T-helper 2 cell (primary cell): ENCODE results near the gene PRKAG2.

Experiments used
- DNase-seq, 5 experiments: peaks; one replicate each; pipeline versions ENCODE4 v3.0.0 to v3.0.0-alpha.2; 2012 to 2022

PRKAG2 gene

DNA sequence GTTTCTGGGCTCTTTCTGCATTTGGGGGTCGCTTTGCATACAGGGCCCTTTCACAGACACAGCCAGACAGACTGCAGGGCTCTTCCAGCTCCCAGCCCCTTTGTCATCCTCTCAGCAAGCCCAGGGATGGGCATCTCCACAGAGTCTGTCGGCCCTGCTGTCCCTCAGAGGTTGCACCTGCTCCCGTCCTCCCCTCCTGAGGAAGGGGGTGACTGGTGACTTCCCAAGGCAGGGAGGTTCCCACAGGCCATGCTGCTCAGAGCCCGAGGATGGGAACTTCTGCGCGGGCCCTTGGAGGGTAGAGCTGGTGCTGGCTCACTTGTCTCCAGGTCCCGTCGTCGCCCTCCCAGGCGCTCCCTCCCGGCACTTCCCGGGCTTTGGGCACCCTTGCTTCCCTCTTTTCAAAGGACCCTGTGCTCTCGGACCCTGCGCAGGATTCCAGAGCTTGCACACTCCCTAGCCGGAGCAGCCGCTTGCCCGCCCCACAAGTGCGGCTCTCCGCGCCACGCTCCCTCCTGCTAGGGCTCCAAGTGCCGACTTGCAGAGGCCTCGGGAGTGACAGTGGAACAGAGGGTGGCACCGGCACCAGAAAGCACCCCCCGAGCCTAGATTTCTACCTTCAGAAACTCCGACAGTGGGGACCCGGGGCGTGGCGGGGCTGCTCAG, 152.5 kb downstream of the PRKAG2 start:
- no peak for DNase-seq

DNA sequence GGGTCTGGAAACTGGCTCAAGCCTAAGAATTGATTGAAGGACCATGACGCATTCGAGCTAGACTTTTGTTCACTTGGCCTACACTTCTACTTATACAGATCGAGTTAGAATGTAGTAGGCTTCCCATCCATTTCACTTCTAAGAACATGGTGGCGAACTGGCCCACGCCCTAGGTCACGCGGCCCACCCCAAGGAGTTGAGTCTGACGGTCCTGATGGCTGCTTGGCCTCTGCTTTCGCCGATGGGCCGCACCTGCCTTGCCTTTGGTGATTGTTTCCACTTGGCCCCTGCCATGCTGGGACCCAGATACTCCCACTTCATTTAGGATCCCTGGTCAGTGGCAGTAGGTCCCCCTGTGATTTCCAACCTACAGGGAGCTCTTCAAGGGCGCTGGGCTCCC, 153.6 kb downstream of the PRKAG2 start:
- no peak for DNase-seq

DNA sequence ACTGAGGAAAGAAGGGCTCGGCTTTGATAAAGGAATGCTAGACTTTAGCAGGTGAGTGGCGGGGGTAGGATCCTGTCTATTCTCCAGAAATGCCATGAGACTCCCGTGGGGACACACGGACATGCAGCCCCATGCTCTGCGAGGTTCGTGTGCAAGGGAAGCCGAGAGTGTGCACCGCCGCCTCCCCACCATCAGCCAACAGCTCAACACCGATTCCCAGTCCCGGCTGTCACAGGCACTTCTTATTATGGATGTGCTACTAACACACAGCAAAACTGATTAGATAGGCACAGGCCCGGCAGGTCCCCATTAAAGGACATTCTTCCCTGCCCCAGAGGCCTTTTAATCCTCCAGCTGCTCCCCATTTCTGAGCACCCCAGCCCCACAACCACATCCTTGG, 154.4 kb downstream of the PRKAG2 start:
- DNase-seq = no peak

DNA sequence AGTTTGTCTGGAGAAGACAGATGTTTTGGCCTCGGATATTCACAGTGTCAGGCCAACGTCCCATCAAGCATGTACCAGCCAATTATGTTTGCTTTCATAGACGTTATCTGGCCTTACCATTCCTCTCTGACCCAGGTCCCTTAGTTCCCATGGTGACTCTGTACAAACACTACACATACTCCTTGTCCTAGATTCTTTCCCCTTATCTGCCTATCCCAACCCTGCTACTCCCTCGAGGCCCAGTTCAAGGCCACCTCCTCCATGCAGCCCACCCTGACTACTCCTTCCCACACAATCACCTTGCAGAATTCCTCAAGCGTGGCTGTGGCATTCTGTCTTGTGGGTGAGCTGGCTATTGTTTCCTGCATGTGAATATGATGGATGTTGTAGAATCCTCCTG, 155.2 kb downstream of the PRKAG2 start:
- no peak for DNase-seq

DNA sequence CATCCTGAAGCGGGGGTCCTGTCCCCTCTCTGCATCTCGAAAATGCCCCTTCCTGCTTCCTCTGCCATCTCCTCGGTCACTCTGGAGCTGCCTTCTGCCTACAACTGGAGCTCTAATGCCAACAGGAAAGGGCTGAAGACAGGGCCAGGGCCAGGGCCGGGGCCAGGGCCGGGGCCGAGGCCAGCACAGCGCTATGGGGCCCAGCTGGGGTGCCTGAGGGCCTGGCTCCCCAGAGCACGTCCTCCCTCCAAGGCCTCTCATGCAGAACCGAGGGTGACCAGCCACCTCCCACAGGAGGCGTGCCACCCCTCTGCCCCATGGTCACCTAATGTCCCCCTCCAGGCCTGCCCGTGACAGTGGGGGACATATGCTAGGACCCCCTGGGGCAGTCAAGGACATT, 155.7 kb downstream of the PRKAG2 start:
- DNase-seq = no peak

DNA sequence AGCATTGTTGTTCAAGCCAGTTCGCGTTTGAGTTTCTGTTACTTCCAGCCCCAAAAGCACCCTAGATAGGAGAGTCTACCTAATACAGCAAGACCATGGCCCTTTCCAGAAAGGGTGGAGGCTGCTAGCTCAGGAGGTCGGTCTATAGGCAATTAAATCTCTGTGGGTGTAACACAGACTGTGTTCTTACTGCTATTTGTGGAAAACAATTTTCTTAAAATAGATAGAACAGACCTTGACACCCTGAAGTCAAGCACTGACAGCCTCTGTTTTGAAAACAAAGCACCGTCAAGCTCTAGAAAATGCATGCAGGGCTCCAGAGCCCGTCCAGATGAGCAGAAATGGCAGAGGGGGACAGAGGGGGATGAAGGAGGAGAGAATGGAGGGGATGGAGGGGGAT, 156.6 kb downstream of the PRKAG2 start:
- DNase-seq = no peak

DNA sequence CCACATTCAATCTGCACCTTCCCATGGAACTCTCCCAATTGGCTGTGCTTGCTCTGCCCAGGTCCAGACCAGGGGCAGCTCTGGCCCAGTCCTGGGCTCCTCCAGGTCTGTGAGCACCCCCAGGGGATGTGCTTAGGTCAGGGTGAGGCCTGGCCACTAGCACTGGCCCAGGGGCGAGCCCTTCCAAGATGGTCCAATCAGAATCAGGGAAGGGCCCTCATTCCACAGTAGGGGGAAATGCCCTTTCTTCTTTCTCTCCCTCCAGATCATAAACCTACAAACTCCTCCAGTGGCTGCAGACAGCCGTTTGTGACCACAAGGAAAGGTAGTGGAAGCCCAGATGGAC, 157.0 kb downstream of the PRKAG2 start:
- no peak for DNase-seq

DNA sequence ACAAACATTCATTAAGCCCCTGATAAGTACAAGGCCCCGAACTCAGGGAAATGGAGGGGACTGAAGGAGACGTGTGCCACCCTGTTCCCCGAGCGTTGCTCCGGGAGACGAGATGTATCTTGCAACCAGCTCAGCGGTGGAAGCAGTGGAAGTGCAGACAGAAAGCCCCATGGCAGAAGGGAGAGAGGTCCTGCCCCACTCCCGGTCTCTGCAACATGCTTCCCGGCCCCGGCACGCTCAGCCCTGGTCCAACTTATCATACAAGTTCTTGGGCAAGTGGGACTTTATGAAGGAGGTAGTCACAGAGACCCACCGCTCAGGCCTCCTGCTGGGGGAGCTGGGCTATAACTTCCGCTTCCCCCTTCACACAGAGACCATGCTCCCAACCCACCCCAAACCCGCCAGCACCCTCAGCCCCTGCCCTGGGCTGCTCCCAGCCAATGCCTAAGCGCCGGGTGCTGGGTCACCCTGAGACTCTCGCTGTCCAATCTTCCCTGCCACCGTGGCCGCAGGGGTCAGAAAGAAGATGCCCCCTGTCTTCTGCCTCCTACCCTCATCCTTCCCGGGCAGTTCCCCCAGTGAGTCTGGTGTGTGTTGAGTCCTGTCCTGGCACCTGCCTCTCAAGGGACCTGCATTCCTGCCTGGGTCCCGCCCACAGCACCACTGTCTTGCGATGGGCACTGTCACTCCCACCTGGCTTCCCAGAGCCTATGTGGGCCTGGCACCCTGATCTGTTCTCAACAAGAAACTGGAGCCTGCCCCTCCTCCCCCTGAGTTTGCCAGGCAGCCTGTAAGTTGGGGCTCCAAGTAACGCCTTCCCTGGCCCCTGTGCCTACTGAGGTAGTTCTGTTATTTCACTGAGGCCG, 157.7 kb downstream of the PRKAG2 start:
- no peak for DNase-seq

DNA sequence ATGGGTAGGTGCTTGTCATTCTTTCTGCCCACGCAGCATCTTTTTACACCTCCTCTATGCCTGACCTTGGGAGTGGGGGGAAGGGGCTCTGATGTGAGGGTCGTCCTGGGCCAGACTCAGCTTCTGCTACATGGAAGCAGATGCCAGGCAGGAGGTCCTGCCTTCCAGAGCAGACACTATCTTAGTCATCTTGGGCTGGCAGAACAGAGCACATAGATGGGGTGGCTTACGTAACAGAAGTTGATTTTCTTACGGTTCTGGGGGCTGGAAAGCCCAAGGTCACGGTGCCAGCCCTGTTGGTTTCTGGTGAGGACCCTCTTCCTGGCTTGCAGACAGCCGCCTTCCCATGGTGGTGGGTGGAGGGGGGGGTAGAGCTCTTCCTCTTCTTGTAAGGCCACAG, 159.0 kb downstream of the PRKAG2 start:
- DNase-seq = no peak

DNA sequence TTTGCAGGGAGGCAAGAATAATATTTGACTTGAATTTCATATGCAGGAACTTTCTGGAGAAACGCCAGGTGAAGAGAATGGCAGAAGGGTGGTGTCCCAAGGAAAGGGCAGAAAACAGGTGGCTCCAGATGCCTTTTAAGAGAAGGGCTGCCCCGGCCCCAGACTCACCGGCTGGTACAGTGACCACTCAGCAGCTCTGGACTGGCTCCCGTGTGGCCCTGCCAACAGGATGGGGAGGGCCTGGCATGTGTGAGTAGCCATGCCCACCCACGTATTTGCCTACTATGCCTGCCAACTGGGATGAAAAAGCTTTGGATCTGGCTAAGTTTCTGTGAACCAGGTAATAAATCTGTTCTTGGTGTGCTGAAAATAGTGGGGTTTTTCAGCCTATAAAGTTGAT, 159.5 kb downstream of the PRKAG2 start:
- DNase-seq = no peak

DNA sequence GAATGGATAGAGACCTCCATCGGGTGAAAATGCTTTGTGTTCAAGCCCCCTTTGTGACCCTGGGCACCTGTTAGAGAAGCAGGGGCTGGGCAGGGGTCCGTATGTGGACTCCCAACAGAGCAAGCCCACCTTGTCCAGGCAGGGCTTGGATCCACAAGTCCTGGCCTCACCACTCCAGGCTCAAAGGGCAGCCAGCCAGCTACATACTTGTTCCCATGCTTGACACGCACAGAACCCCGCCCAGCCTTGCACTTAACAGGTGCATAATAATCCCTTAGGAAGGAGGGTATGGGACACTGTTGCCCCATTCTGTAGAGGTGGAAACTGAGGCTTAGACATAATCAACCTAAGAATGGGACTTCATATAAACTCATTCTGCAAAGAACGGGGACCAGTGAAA, 160.6 kb downstream of the PRKAG2 start:
- DNase-seq = no peak

DNA sequence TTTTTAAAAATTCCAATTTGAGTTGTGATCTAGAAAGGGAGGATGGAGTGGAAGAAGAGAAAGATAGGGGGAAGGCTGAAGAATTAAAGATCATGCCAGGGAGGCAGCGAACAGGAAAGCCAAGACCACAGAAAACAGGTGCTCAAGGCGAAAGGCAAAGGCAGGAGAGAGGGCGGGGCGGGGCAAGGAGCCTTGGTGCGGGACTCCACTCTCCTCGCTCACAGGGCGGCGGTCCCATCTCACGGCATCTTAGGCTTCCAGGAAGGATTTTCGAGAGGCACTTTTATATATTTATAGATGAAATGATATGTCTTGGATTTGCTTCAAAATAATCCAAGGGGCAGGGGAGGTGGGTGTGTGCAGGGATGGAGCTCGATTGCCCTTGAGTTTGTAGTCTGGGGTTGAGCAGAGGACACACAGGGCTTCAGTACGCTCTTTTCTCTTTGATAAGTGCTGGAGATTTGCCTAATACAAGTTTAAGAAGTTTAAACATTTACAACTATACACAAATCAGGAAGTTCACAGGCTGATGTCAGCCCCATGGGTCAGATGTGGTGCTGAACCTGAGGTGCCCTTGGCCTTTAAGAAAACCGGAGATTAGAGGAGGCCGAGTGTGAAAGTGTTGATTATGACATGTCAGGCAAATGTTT, 161.1 kb downstream of the PRKAG2 start:
- no peak for DNase-seq

DNA sequence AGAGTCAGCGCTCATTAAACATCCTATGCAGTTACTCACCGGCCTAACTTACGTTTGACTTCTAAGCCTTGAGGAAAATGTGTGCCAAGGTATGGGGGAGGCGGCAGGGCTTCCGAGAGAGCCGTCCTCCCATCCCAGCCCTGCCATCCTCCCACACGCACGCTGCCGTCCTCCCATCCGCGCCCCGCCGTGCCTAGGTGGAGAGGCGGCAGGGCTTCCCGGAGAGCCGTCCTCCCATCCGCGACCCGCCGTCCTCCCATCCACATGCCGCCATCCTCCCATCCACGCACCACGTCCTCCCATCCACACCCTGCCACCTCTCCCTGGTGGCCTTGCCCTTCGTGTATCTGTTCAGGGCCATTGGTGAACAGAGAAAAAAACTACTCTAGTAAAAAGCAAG, 162.7 kb downstream of the PRKAG2 start:
- DNase-seq = no peak

DNA sequence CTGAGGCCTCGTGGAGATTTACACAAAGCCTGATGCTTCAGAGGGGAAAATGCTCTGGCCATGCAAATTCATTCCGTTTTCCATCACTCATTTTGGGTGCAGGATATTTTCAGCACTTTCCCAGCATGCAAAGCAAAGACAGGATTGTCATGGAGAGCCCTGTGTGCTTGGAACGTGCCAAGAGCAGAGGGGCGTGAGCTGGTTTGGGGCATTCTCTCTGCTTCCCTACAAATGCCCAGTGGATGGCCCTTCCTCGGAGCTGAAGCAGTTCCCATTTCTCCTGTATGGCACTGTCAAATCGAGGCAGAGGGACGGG, 164.1 kb downstream of the PRKAG2 start:
- no peak for DNase-seq

DNA sequence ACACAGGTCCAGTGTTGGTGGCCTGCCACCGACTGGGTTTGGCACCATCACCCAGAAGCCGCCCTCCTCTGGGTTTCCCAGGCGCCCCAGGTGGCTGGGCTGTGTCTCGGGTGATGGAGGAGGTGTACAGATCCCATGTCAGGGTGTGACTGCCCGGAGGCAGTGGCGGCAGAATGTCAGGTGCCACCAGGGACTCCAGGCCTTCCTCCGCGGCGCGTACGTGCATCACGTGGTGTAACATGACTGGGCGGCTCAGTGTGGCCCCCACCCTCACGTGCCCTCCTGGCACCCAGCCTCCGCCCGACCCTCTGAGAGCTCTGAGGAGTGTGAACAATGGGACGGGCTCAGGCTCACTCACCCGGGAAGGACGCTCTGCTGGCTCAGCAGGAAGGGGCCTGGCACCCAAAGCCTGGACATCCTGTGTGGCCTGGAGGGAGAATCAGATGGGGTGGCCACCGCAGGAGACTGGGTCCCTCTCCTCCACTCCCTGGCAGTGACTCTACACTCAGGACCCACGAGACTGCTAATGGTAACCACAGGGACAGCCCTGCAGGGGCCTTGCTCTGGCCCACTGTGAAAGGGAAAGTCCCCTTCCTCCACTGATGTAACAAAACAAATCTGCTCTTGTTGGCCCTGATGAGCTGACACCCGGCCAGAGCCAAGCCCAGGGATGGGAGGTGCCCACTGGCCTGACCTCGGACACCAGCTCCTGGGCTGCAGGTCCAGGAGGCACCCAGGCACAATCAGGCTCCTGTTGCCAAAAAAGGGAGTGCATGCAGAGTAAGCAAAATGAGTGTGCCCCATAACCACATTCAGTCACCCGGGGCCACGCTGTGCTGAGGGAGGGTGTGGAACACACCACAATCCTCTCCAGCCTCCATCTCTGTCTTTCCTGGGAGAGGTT, 164.8 kb downstream of the PRKAG2 start:
- no peak for DNase-seq

DNA sequence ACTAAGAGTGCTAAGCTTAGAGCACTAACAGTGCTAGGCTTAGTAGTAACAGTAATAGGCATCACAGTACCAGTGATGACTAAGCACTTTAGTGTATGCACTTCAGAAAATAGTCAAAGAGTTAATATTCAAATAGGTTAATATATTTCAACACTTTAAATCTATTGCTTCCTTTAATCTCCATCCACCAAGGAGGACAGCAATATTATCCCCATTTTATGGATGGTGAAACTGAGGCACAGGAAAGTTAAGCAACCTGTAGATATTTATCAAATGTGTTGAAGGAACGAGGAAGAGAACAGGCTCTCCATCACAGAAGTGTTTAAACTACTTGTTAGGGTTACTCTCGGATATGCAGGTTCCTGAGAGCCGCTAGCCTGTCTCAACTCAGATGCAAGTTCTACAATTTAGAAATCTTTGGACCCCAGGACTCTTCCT, 165.5 kb downstream of the PRKAG2 start:
- no peak for DNase-seq

DNA sequence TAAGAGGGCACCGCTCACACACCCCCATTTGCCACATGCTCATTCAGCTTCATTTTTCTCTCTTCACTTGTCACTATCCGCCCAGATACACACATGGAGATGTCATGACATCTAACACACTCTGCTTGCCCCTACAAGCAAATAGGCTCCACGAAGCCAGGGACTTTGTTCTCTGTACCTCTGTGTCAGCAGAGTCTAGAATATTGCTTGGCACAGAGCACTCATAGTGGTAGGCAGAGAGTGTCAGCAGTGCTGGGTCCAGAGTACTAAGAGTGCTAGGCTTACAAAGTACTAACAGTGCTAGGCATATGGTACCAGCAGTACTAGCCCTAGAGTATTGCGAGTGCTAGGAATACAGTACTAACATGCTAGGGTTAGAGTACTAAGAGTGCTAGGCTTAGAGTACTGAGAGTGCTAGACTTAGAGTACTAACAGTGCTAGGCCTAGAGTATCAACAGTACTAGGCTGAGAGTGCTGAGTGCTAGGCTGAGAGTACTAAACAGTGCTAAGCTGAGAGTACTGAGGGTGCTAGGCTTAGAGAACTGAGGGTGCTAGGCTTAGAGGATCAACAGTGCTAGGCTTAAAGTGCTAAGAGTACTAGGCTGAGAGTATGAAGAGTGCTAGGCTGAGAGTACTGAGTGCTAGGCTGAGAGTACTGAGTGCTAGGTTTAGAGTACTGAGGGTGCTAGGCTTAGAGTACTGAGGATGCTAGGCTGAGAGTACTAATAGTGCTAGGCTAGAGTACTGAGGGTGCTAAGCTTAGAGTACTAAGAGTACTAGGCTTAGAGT, 166.1 kb downstream of the PRKAG2 start:
- no peak for DNase-seq

DNA sequence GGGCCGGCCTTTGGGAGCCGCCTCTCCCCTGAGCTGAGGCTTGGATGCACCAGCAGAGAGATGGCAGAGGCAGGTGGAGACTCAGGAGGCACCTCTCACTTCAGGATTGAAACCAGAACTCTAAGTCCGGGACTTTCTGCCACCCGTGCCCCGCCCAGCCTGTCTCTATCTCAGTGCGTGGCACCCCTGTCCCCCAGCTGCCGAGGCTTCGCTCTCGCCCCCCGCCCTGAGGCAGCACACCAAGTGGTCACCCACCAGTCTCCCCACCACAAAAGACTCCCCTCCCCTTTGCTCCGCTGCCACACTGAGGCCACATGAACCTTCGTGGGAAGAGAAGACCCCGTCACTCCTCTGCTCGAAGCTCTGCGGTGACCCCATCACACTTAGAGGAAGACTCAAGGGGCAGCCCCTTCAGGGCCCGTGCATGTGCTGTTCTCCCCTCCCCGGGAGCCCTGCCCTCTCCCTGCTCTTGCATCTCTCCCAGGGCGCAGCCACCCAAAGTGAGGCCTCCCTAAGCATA, 166.7 kb downstream of the PRKAG2 start:
- DNase-seq = no peak

DNA sequence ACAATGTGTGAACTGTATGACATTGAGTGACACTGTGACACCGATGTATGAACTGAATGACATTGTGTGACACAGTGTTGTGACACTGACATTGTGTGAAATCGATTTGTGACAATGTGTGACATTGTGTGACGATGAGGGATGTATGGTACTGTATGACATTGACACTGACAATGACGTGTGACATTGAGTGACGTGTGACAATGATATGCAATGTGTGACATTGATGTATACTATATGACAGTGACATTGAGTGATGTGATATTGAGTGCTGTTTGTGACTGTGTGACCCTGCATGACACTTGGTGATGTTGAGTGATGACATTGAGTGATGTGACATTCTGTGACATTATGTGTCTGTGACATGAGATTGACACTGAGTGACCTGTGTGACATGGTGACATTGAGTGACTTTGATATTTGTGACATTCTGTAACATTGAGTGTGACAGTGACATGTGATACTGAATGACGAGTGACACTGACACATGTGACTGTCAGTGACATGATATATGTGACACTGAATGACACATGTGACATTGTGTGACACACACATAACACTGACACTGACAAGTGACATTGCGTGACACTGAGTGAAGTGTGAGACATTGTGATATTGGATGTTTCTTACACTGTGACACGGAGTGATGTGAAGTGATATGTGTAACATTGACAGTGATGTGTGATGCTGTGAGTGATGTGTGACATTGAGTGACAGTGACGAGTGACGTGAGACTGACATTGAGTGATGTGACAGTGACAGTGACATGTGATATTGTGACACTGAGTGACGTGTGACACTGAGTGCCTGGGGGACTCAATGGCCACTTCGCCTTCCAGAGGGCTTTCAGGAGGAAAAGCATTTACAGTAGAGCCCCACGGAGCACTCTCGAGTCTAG, 167.5 kb downstream of the PRKAG2 start:
- no peak for DNase-seq

DNA sequence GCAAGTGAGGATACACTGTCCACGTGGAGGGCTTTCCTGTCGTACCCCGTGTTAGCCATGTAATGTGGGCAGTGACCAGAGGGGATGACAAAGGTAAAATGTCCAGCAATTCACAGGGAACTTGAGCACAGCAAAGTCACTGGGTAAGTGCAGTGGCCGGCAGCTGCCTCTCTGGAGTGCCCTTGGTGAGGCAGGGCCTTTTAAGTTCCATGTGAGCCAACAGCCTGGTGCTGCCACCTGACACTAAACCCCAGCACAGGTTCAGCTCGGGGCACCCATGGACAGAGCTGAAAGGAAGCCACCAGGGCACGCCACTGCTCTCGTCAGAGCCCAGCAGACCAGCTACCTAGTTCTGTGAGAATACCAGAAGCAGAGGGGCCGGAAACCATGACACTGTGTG, 168.3 kb downstream of the PRKAG2 start:
- no peak for DNase-seq

DNA sequence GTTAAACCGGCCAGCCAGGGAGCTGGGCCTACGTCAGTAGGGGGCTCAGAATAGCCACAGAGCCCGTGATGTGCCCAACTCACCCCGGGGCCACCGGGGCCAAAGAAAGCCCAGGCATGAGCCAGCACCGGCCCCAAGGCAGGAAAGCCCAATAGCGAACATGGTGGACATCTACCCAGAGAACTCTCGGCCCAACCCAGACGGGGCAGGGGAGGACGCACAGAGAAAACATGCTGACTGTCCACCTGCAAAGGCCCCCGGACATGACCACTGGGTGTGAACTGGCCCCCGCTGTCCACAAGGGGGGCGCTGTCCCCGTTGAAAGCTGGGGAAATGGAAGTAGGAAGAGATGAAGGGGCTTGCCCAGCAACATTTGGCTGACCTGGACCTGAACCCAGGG, 169.2 kb downstream of the PRKAG2 start:
- DNase-seq = no peak
